Cardiac fibroblast (primary cell): ENCODE data around the gene CAMTA1.

ENCODE experiments used
- DNase-seq, 2 donors: peaks; one replicate each; pipeline versions ENCODE4 v3.0.0 to v3.0.0-alpha.2; 2010; ENCODE audit warnings: low read depth in 2 of 2
- H3K4me3 ChIP-seq, 2 donors: replicated peaks in 1 of 2; 1 replicate in 1 of 2; 2 replicates in 1 of 2; pipeline ENCODE4 v1.5.1; 2011; ENCODE audit warnings: low read depth in 2 of 2, low read length in 2 of 2, mild to moderate bottlenecking in 2 of 2, moderate library complexity in 1 of 2
- TF ChIP-seq, protein P1 (sequence below): IDR thresholded peaks from one replicate; pipeline ENCODE4 v1.5.1; 2011; ENCODE audit warnings: low read depth, mild to moderate bottlenecking, low read length, inconsistent platforms

The CAMTA1 gene

GRCh38 chr1:6962478-6962995 is 177.3 kb downstream of the CAMTA1 start:
- TF ChIP-seq, protein P1, sequence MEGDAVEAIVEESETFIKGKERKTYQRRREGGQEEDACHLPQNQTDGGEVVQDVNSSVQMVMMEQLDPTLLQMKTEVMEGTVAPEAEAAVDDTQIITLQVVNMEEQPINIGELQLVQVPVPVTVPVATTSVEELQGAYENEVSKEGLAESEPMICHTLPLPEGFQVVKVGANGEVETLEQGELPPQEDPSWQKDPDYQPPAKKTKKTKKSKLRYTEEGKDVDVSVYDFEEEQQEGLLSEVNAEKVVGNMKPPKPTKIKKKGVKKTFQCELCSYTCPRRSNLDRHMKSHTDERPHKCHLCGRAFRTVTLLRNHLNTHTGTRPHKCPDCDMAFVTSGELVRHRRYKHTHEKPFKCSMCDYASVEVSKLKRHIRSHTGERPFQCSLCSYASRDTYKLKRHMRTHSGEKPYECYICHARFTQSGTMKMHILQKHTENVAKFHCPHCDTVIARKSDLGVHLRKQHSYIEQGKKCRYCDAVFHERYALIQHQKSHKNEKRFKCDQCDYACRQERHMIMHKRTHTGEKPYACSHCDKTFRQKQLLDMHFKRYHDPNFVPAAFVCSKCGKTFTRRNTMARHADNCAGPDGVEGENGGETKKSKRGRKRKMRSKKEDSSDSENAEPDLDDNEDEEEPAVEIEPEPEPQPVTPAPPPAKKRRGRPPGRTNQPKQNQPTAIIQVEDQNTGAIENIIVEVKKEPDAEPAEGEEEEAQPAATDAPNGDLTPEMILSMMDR = no peak
- no peak overlapping the region for H3K4me3 ChIP-seq
- DNase-seq = no peak

DNA sequence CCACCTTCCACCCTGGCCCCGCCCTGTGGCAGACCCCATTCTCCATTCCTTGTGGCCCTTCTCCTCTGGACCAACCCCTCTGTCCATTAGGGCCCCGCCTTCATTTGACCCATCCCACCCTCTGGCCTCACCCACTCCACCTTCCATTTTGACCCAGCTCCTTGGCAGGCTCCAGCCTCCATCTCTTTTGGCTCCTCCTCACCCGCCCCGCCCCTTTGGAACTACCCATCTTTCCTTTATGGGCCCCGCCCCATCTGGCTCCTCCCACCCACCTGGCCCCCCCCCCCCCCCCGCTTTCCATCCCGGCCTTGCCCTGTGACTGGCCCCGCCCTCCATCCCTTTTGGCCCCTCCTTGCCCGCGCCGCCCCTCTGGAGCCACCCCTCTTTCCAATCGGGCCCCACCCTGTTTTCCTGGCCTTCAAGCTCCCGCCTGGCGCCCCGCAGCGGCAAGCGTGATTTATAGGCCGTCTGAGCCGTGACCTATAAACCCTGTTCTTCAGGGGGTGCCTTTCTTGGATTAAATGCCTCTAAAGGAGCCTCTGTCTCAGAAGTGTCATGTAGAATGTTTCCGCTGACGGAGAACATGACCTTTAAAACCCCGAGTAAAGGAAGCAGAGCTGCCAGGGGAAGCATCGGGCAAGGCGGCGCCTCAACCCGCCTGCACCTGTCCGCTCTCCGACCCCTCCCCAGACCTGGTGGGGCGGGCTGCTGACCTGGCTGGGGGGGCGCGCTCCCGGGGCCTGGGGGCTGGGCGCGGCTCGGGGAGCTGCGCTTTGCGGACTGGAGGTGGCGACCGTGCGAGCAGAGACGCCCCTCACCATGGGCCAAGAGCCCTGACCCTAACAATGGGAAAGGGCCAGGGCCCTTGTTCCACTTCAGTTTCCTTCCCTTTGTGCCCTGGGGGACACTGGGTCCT is 178.0 kb downstream of the CAMTA1 start:
- no peak overlapping the region for H3K4me3 ChIP-seq
- DNase-seq = no peak
- TF ChIP-seq, protein P1 = no peak

DNA sequence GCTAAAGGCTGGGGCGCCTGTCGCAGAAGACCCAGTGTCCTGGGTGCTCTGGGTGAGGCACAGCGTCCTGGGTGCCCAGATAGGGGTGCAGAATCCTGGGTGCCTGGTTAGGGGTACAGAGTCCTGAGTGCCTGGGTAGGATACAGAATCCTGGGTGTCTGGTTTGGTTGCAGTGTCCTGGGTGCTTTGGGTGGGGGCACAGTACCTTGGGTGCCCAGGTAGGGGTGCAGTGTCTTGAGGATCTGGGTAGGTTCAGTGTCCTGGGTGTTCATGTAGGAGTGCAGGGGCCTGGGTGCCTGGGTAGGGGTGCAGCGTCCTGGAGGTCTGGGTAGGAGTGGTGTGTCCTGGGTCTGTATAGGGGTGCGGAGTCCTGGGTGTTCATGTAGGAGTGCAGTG is 178.7 kb downstream of the CAMTA1 start:
- DNase-seq = no peak
- H3K4me3 ChIP-seq = no peak overlapping the region
- TF ChIP-seq, protein P1 = no peak

- DNase-seq = no peak
- H3K4me3 ChIP-seq = no peak overlapping the region
- TF ChIP-seq, protein P1 = no peak
These were observed 180.1 kb downstream of the CAMTA1 start for GRCh38 chr1:6965083-6965934.

GRCh38 chr1:6965935-6966241 is 180.6 kb downstream of the CAMTA1 start:
- TF ChIP-seq, protein P1 = no peak
- DNase-seq = no peak
- H3K4me3 ChIP-seq = no peak overlapping the region

- TF ChIP-seq, protein P1 = no peak
- no peak for DNase-seq
- no peak overlapping the region for H3K4me3 ChIP-seq
These were observed 181.1 kb downstream of the CAMTA1 start for GRCh38 chr1:6966326-6966725.
